ENCODE results near the gene TBL1XR1. TPM values are rescaled to one million over a fixed set of nuclear protein-coding genes. Genes with fewer than 3 reads are reported as not detected.
"Not testable (repeated sequence)": the region's sequence is repeated elsewhere in the genome, so short reads cannot be mapped to it uniquely, and the experiment has no call there.

The TBL1XR1 gene
- total and polyA plus RNA-seq, 9 donors = 54.1 to 94.2 (median 72.4) TPM

- Histone ChIP-seq H3K4me3 (ENCODE audit: low read length) (no peak overlapping the region), H3K4me1 (ENCODE audit: control insufficient read depth, insufficient read depth, low read length) (no peaks in the 10 kb centered on the region), H3K9me3 (replicated peaks; ENCODE audit: control insufficient read depth, low read depth, low read length) (no peaks in the 10 kb centered on the region), H3K27ac (ENCODE audit: low read length) (no peak overlapping the region), H3K27me3 (ENCODE audit: control insufficient read depth, insufficient read depth, low read length) (no peaks in the 10 kb centered on the region), H3K36me3 (ENCODE audit: control insufficient read depth, insufficient read depth, low read length) (no peaks in the 10 kb centered on the region)
- no peak for DNase-seq
- 70% methylated on average over 2 of the region's 11 CpGs for WGBS (ENCODE audit: insufficient coverage)
Measured at GRCh38 chr3:177210744-177211502, 13.6 kb upstream of the TBL1XR1 start.

- Histone ChIP-seq H3K4me3 (ENCODE audit: low read length) (no peak overlapping the region), H3K4me1 (ENCODE audit: control insufficient read depth, insufficient read depth, low read length) (no peaks in the 10 kb centered on the region), H3K27me3 (ENCODE audit: control insufficient read depth, insufficient read depth, low read length) (no peaks in the 10 kb centered on the region), H3K9me3 (replicated peaks; ENCODE audit: control insufficient read depth, low read depth, low read length) (no peaks in the 10 kb centered on the region), H3K36me3 (ENCODE audit: control insufficient read depth, insufficient read depth, low read length) (no peaks in the 10 kb centered on the region), H3K27ac (ENCODE audit: low read length) (no peak overlapping the region)
- WGBS (ENCODE audit: insufficient coverage) = no CpG with 5 or more reads among the region's 5 CpGs
- DNase-seq = no peak
Measured at GRCh38 chr3:177209509-177209908, 12.2 kb upstream of the TBL1XR1 start.

- Histone ChIP-seq H3K27ac (ENCODE audit: low read length) (no peak overlapping the region), H3K4me1 (ENCODE audit: control insufficient read depth, insufficient read depth, low read length) (no peaks in the 10 kb centered on the region), H3K9me3 (replicated peaks; ENCODE audit: control insufficient read depth, low read depth, low read length) (peaks cover 5% of the 10 kb centered on the region), H3K36me3 (ENCODE audit: control insufficient read depth, insufficient read depth, low read length) (no peaks in the 10 kb centered on the region), H3K27me3 (ENCODE audit: control insufficient read depth, insufficient read depth, low read length) (no peaks in the 10 kb centered on the region), H3K4me3 (ENCODE audit: low read length) (no peak overlapping the region)
- 29% methylated on average over 1 of the region's 3 CpGs for WGBS (ENCODE audit: insufficient coverage)
- no peak for DNase-seq
Measured at GRCh38 chr3:177208781-177209180, 11.5 kb upstream of the TBL1XR1 start.

- no CpG with 5 or more reads among the region's 6 CpGs for WGBS (ENCODE audit: insufficient coverage)
- no peaks in the 10 kb centered on the region for H3K36me3 ChIP-seq (ENCODE audit: control insufficient read depth, insufficient read depth, low read length)
- H3K27ac ChIP-seq (ENCODE audit: low read length) = no peak overlapping the region
- H3K9me3 ChIP-seq (replicated peaks; ENCODE audit: control insufficient read depth, low read depth, low read length) = peaks cover 7% of the 10 kb centered on the region
- H3K4me3 ChIP-seq (ENCODE audit: low read length) = no peak overlapping the region
- no peaks in the 10 kb centered on the region for H3K4me1 ChIP-seq (ENCODE audit: control insufficient read depth, insufficient read depth, low read length)
- no peaks in the 10 kb centered on the region for H3K27me3 ChIP-seq (ENCODE audit: control insufficient read depth, insufficient read depth, low read length)
- no peak for DNase-seq
Measured at GRCh38 chr3:177208223-177208622, 10.9 kb upstream of the TBL1XR1 start.

GRCh38 chr3:177206936-177207335, 9.7 kb upstream of the TBL1XR1 start:
- H3K27me3 ChIP-seq (ENCODE audit: control insufficient read depth, insufficient read depth, low read length) = no peaks in the 10 kb centered on the region
- WGBS (ENCODE audit: insufficient coverage) = no CpG with 5 or more reads among the region's 4 CpGs
- H3K27ac ChIP-seq (ENCODE audit: low read length) = no peak overlapping the region
- DNase-seq = no peak
- no peak overlapping the region for H3K4me3 ChIP-seq (ENCODE audit: low read length)
- H3K9me3 ChIP-seq (replicated peaks; ENCODE audit: control insufficient read depth, low read depth, low read length) = peaks cover 7% of the 10 kb centered on the region
- no peaks in the 10 kb centered on the region for H3K4me1 ChIP-seq (ENCODE audit: control insufficient read depth, insufficient read depth, low read length)
- H3K36me3 ChIP-seq (ENCODE audit: control insufficient read depth, insufficient read depth, low read length) = no peaks in the 10 kb centered on the region

GRCh38 chr3:177203689-177204395, 6.6 kb upstream of the TBL1XR1 start:
- Histone ChIP-seq H3K27me3 (ENCODE audit: control insufficient read depth, insufficient read depth, low read length) (no peaks in the 10 kb centered on the region), H3K27ac (ENCODE audit: low read length) (no peak overlapping the region), H3K36me3 (ENCODE audit: control insufficient read depth, insufficient read depth, low read length) (no peaks in the 10 kb centered on the region), H3K4me3 (ENCODE audit: low read length) (no peak overlapping the region), H3K9me3 (replicated peaks; ENCODE audit: control insufficient read depth, low read depth, low read length) (peaks cover 7% of the 10 kb centered on the region), H3K4me1 (ENCODE audit: control insufficient read depth, insufficient read depth, low read length) (no peaks in the 10 kb centered on the region)
- no peak for DNase-seq
- 91% methylated on average over 40 of the region's 43 CpGs for WGBS (ENCODE audit: insufficient coverage)

GRCh38 chr3:177203016-177203415, 5.7 kb upstream of the TBL1XR1 start:
- not testable (repeated sequence) for DNase-seq; H3K27ac ChIP-seq (ENCODE audit: low read length); H3K4me3 ChIP-seq (ENCODE audit: low read length); H3K9me3 ChIP-seq (replicated peaks; ENCODE audit: control insufficient read depth, low read depth, low read length); H3K36me3 ChIP-seq (ENCODE audit: control insufficient read depth, insufficient read depth, low read length); H3K27me3 ChIP-seq (ENCODE audit: control insufficient read depth, insufficient read depth, low read length); H3K4me1 ChIP-seq (ENCODE audit: control insufficient read depth, insufficient read depth, low read length)
- 80% methylated on average over 1 of the region's 4 CpGs for WGBS (ENCODE audit: insufficient coverage)

GRCh38 chr3:177201700-177202397, 4.6 kb upstream of the TBL1XR1 start:
- Histone ChIP-seq H3K36me3 (ENCODE audit: control insufficient read depth, insufficient read depth, low read length) (no peaks in the 10 kb centered on the region), H3K27me3 (ENCODE audit: control insufficient read depth, insufficient read depth, low read length) (no peaks in the 10 kb centered on the region), H3K27ac (ENCODE audit: low read length) (no peak overlapping the region), H3K4me1 (ENCODE audit: control insufficient read depth, insufficient read depth, low read length) (peaks cover 2% of the 10 kb centered on the region), H3K4me3 (ENCODE audit: low read length) (no peak overlapping the region), H3K9me3 (replicated peaks; ENCODE audit: control insufficient read depth, low read depth, low read length) (peaks cover 7% of the 10 kb centered on the region)
- no peak for DNase-seq
- 90% methylated on average over 6 of the region's 8 CpGs for WGBS (ENCODE audit: insufficient coverage)

GRCh38 chr3:177199206-177199760, 2.0 kb upstream of the TBL1XR1 start:
- Histone ChIP-seq H3K4me3 (ENCODE audit: low read length) (no peak overlapping the region), H3K27me3 (ENCODE audit: control insufficient read depth, insufficient read depth, low read length) (no peaks in the 10 kb centered on the region), H3K4me1 (ENCODE audit: control insufficient read depth, insufficient read depth, low read length) (peaks cover 2% of the 10 kb centered on the region), H3K36me3 (ENCODE audit: control insufficient read depth, insufficient read depth, low read length) (no peaks in the 10 kb centered on the region), H3K27ac (ENCODE audit: low read length) (peak overlapping the region; percentile 78), H3K9me3 (replicated peaks; ENCODE audit: control insufficient read depth, low read depth, low read length) (peaks cover 7% of the 10 kb centered on the region)
- DNase-seq = no peak
- 86% methylated on average over 1 of the region's 6 CpGs for WGBS (ENCODE audit: insufficient coverage)

All from muscle of leg (tissue), 11 donors.